Measurements from ENCODE around the gene PCDH9.

GRCh38 chr13:67200605-67201004 is 29.5 kb downstream of the PCDH9 start:
- TF ChIP-seq POLR2AphosphoS5 (IDR thresholded peaks at IDR 0.05; ENCODE audit: low read depth, low read length): no peak
- TF ChIP-seq POLR2A (IDR thresholded peaks at IDR 0.05; ENCODE audit: low read depth, low read length): no peak
